ENCODE measurements around the gene IL18.

- TF ChIP-seq POLR2A (IDR thresholded peaks at IDR 0.05) = no peak
- no peak for TF ChIP-seq CTCF (IDR thresholded peaks at IDR 0.05)
These were observed 36.4 kb upstream of the IL18 start for GRCh38 chr11:112200252-112200651.
